ENCODE results near the gene XPO6.

The XPO6 gene

DNA sequence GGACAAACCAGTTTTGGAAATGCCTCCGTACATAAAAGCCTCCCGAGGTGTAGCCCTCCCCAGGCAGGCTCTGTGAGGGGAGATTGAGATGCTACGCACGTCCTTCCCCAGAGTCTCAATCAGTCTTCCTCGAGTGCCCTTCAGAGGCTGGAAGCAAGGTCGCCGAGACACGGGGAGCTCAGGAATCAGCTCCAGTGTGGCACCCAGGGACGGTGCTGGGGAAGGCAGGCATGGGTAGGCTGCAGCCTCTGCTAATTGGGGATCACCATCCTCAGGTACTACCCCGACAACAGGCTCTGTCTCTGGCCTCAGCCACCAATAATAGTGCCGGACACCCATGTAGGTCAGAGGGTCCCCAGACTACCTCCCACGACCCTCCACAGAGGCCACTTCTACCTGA, 120.1 kb downstream of the XPO6 start:
- TF ChIP-seq HDGF (IDR thresholded peaks at IDR 0.05; ENCODE audit: borderline replicate concordance) (no peak), ELF4 (IDR thresholded peaks at IDR 0.05) (no peak), CTBP1 (IDR thresholded peaks at IDR 0.05; ENCODE audit: borderline replicate concordance) (no peak), LEF1 (IDR thresholded peaks at IDR 0.05; ENCODE audit: borderline replicate concordance) (no peak), NFRKB (IDR thresholded peaks at IDR 0.05) (no peak), ZNF384 (IDR thresholded peaks at IDR 0.05) (no peak), FOXM1 (IDR thresholded peaks at IDR 0.05; ENCODE audit: borderline replicate concordance) (no peak), TARDBP (IDR thresholded peaks at IDR 0.05) (no peak), FOXK2 (IDR thresholded peaks at IDR 0.05) (no peak), FOXA1 (IDR thresholded peaks at IDR 0.05) (no peak), SP1 (IDR thresholded peaks at IDR 0.05) (no peak), SUZ12 (IDR thresholded peaks at IDR 0.05) (no peak), L3MBTL2 (conservative IDR thresholded peaks at IDR 0.05) (no peak), ARNT (IDR thresholded peaks at IDR 0.05) (no peak)
- TF ChIP-seq, protein P1, sequence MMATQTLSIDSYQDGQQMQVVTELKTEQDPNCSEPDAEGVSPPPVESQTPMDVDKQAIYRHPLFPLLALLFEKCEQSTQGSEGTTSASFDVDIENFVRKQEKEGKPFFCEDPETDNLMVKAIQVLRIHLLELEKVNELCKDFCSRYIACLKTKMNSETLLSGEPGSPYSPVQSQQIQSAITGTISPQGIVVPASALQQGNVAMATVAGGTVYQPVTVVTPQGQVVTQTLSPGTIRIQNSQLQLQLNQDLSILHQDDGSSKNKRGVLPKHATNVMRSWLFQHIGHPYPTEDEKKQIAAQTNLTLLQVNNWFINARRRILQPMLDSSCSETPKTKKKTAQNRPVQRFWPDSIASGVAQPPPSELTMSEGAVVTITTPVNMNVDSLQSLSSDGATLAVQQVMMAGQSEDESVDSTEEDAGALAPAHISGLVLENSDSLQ (IDR thresholded peaks at IDR 0.05), result no peak
- POLR2A ChIA-PET, result no interaction called here
- no peak for DNase-seq (ENCODE audit: extremely low spot score)
- CTCF ChIA-PET, result interaction anchor here (0.6 to 1.1 kb wide), 3 partner anchors 145 to 460 kb away, joined by 3 read pairs; no protein-coding TSS in a partner anchor

DNA sequence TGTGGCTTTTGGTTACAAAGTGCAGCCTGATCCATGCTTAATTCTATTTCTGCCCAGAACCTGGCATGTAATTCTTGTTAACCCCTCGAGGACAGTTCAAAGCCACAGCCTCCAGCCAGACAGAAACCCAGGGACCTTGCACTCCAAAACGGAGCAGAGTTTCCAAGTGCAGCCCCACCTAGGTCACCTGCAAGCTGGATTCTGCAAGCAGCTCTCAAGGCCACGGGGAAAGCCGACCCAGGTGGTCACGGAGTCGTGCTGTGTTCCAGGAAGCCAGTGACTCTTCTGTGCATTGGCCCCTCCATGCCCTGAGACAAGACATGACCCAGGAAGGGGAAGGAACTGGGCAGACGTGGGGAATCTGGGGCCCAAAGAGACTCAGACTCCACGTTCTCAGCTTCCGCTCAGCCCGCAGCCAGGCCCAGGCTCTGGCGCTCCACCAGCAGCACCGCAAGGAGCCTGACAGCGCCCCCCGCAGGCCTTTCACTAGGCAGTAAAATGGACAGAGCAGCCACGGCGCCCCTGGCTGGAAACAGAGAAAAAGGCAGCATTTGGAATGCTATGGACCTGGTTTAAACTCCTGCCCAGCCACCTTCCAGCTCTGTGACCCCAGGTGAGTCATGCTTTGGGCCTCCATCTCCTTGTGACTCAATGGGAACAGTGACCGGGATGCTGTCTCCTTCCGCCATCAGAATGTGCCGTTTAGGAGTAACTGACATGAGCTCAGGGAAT, 121.0 kb downstream of the XPO6 start:
- ChIA-PET CTCF (interaction anchor here (0.7 to 1.1 kb wide), 2 partner anchors 268 to 459 kb away, joined by 3 read pairs; no protein-coding TSS in a partner anchor), POLR2A (no interaction called here)
- TF ChIP-seq LEF1 (IDR thresholded peaks at IDR 0.05; ENCODE audit: borderline replicate concordance), result no peak
- no peak for TF ChIP-seq NFRKB (IDR thresholded peaks at IDR 0.05)
- TF ChIP-seq BHLHE40 (IDR thresholded peaks at IDR 0.05; ENCODE audit: borderline replicate concordance), result no peak
- TF ChIP-seq SUZ12 (IDR thresholded peaks at IDR 0.05), result no peak
- no peak for TF ChIP-seq ZNF384 (IDR thresholded peaks at IDR 0.05)
- TF ChIP-seq SP1 (IDR thresholded peaks at IDR 0.05), result no peak
- DNase-seq (ENCODE audit: extremely low spot score), result peak; percentile 60

DNA sequence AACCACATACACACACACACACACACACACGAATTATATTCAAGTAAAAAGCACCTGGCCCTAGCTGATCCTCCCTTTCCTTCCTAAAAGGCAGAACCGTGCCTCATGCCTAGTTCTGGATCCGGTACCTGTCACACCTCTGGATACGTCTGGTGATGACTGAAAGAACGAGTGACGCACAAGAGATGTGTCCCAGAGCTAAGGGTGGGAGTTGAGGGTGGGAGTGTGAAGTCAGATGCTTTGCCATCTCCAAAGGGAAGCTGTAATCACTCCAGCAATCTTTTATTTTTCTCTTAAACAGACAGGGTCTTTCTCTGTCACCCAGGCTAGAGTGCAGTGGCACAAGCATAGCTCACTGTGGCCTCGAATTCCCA, 121.8 kb downstream of the XPO6 start:
- no peak for DNase-seq (ENCODE audit: extremely low spot score)
- ChIA-PET POLR2A (no interaction called here), CTCF (no interaction called here)
- TF ChIP-seq NFRKB (IDR thresholded peaks at IDR 0.05), result no peak
- no peak for TF ChIP-seq LEF1 (IDR thresholded peaks at IDR 0.05; ENCODE audit: borderline replicate concordance)
- TF ChIP-seq SUZ12 (IDR thresholded peaks at IDR 0.05), result no peak
- TF ChIP-seq FOXM1 (IDR thresholded peaks at IDR 0.05; ENCODE audit: borderline replicate concordance), result no peak
- TF ChIP-seq CTBP1 (IDR thresholded peaks at IDR 0.05; ENCODE audit: borderline replicate concordance), result no peak
- TF ChIP-seq L3MBTL2 (conservative IDR thresholded peaks at IDR 0.05), result no peak
- TF ChIP-seq, protein P1 (IDR thresholded peaks at IDR 0.05), result no peak
- TF ChIP-seq SP1 (IDR thresholded peaks at IDR 0.05), result no peak
- TF ChIP-seq FOXK2 (IDR thresholded peaks at IDR 0.05), result no peak
- no peak for TF ChIP-seq HDGF (IDR thresholded peaks at IDR 0.05; ENCODE audit: borderline replicate concordance)
- TF ChIP-seq ZNF384 (IDR thresholded peaks at IDR 0.05), result no peak
- TF ChIP-seq TARDBP (IDR thresholded peaks at IDR 0.05), result no peak
- no peak for TF ChIP-seq ARNT (IDR thresholded peaks at IDR 0.05)
- no peak for TF ChIP-seq ELF4 (IDR thresholded peaks at IDR 0.05)
- no peak for TF ChIP-seq BHLHE40 (IDR thresholded peaks at IDR 0.05; ENCODE audit: borderline replicate concordance)

DNA sequence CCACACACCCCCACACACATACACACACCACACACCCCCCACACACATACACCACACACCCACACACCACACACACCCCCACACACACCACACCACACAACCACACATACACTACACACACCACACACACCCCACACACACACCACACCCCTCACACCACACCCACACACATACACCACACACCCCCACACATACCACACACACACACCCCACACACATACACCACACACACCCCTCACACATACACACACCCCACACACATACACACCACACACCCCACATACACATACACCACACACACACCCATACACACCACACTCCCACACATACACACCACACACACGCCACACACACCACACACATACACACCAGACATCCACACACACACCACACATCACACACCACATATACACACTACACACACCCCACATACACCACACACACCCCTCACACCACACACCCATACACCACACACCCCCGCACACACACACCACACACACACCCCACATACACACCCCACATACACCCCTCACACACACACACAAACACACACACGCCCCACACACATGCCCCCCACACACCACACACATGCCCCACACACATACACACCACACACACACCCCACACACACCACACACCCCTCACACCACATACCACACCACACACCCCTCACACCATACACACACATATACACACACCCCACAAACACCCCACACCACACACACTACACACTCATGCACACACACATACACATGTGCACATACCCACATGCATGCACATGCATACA, 122.4 kb downstream of the XPO6 start:
- POLR2A ChIA-PET, result no interaction called here
- DNase-seq (ENCODE audit: extremely low spot score), result no peak
- CTCF ChIA-PET, result no interaction called here
- TF ChIP-seq TARDBP (IDR thresholded peaks at IDR 0.05) (peak; percentile 97), CTBP1 (IDR thresholded peaks at IDR 0.05; ENCODE audit: borderline replicate concordance) (no peak)

DNA sequence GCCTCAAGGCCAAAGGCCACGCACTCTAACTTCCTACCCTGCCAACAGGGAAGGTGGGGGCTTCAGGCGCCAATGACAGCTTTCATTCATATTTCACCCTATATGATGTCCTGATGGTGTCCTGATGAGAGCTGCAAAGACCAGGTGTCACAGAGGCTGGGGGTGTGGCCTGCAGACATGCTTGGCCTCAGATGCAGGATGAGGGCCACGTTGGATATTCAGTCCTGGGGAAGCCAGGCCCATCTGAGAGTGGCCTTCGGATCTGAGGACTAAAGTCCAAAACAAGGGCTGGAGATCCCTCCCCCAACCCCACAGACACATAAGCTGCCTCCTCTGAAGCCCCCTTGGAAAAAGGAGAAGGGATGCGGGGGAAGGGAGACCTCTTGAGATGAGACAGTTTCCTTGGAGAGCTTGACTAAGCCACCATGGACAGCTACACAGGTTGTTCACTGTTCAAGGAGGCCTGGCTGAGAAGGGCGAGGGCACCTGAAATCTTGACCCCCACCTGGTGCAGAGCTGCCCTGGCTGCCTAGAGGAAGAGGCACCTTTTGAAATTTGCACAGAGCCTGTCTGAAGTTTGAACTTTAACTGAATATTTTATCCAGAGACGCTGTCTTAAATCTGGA, 124.0 kb downstream of the XPO6 start:
- ChIA-PET CTCF (no interaction called here), POLR2A (no interaction called here)
- no peak for DNase-seq (ENCODE audit: extremely low spot score)
- TF ChIP-seq ELF4 (IDR thresholded peaks at IDR 0.05) (no peak), FOXM1 (IDR thresholded peaks at IDR 0.05; ENCODE audit: borderline replicate concordance) (no peak), HDGF (IDR thresholded peaks at IDR 0.05; ENCODE audit: borderline replicate concordance) (no peak)

DNA sequence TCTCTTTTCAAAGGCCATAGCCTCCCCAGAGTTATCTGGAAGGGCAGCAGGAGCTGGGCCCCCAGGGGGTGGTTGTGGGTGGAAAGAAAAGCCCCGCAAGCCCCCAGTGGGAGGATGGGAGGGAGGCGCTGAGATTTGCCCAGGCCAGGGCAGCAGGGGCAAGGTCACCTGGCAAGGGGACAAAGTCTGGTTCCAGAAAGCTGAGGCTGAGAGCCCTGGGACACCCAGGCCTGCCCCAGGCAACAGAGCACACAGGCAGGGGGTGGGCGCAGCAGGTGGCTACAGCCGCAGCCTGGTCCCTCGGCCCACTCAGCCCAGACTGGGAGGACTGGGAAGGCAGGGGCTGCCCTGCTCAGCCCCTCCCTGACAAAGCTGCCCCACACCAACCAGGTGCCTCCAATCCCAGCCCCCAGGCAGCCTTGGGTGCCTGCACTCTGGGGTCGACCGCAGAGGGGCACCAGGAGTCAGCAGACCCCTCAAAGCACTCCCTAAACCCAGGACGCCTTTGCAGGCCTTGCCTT, 124.6 kb downstream of the XPO6 start:
- CTCF ChIA-PET, result interaction anchor here (0.6 kb wide), 1 partner anchor 139 kb away, joined by 4 read pairs; no protein-coding TSS in a partner anchor

More for the DNA sequence above, 124.6 kb downstream of the XPO6 start:
- TF ChIP-seq CTBP1 (IDR thresholded peaks at IDR 0.05; ENCODE audit: borderline replicate concordance) (no peak), FOXA1 (IDR thresholded peaks at IDR 0.05) (no peak), FOXK2 (IDR thresholded peaks at IDR 0.05) (no peak), HDGF (IDR thresholded peaks at IDR 0.05; ENCODE audit: borderline replicate concordance) (no peak), BHLHE40 (IDR thresholded peaks at IDR 0.05; ENCODE audit: borderline replicate concordance) (no peak), ARNT (IDR thresholded peaks at IDR 0.05) (no peak), L3MBTL2 (conservative IDR thresholded peaks at IDR 0.05) (no peak), SUZ12 (IDR thresholded peaks at IDR 0.05) (no peak)
- DNase-seq (ENCODE audit: extremely low spot score), result no peak
- POLR2A ChIA-PET, result no interaction called here

All from HEK293T (cell line).